NCI-H2081 treated with DMSO at 0.1 percent for 48 hours (cell line): ENCODE measurements around the gene SRP54.
A peak's percentile ranks its signal among the peaks of the same experiment; 100 is the strongest.
"Not testable (repeated sequence)": the region's sequence is repeated elsewhere in the genome, so short reads cannot be mapped to it uniquely, and the experiment has no call there.

Source experiments
- DNase-seq: peaks from one replicate; lab custom pipeline; 2025; lab: John Stamatoyannopoulos, UW

SRP54 gene

DNA sequence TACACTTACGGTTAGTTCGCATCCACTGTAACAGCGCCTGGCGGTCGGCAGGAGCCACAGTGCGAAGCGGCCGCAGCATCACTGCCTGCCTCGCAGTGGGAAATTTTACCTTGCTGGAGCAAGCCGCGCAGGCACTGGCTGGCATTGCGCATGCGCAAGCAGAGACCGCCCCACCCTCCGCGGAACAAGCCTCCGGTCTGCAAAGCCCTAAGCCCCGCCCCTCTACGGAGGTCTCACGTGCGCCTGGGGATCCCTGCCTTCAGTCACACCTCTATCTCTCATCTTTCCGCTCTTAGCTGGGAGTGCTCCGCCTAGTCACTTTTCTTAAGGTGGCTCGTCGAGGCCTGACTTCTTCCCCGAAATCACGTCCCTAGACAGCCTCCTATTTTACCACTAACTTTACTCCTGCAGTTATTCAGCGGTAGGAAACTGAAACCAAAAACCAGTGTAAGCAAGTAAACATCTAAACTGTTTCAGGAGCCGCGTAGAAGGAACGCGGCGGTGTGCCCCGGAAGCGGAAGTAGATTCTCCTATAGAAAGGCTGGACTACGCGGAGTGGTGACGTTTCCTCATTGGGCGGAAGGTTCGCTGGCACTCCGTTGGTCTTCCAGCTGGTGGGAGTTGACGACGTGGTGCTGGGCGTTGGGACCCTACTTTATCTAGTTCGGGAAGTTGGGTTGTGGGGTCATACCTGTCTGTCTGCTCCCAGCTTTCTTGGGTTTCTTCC is at the start of gene SRP54:
Gene SRP54, plus strand, starts transcription at position 572 of the 727 bp plus-strand sequence. CDS start 13,718 bp downstream, outside the sequence.
- peak; percentile 93 for DNase-seq

DNA sequence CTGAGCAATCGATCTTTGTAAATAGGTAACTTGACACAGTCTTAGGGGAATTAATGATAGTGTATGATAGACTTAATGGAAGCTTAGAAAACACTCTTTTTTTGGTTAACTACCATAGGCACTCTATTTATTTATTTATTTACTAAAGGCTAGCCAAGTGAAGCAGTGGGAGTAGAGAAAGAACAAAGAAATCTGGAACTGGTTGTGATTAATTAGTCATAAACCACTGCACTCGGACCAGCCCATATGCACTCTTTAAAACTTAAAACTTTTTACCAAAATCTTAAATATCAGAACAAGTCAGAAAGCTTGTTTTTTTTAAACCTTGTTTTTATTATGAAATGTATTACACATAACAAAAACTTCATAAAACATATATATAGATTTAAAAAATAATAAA is 49.5 kb upstream of the SRP54 start:
- no peak for DNase-seq

DNA sequence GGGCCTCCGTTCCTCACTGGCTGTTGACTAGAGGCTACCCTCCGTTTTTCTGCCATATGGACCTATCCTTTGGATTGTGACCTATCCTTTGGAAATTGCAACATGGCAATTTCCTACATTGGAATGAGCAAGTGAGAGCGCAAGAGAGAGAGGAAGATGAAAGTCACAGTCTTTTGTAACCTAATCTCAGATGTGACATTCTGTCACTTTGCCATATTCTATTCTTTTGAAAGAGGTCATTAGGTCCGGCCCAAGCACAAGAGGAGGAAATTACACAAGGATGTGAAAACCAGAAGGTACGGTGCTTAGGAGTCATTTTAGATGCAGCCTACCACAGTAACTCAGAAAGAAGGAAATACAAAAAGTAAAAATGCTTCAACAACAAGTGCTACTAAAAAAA is 47.3 kb upstream of the SRP54 start:
- DNase-seq = no peak

DNA sequence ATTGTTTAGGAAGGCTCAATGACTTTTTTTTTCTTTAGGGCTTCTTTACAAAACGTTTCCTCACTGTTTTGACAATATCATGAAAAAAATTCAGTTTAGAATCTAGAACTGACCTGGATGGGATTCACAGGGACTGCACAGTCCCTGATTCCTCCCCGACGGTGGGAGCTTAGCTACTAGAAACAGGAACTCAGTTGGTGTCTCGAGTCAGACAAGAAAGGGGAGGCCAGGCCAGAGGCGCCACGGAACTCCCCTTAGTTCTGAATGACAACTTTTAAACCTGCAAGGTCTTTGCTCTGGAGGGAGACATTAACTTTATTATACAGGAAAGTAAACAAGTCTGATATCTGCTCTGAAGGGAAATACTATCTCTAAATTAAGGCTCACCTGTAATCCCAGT is 45.4 kb upstream of the SRP54 start:
- DNase-seq = no peak

DNA sequence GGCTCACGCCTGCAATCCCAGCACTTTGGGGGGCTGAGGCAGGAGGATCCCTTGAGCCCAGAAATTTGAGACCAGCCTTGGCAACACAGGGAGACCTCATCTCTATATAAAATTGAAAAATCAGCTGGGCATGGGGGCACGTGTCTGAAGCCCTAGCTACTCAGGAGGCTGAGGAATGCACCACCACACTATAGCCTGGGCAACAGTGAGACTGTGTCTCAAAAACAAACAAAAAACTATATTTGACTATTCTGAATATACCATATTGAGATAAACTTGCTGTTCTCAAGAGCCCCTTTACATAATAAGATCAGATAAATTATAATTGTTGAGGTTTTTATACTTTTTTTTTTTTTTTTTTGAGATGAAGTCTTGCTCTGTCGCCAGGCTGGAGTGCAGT is 44.9 kb upstream of the SRP54 start:
- no peak for DNase-seq

DNA sequence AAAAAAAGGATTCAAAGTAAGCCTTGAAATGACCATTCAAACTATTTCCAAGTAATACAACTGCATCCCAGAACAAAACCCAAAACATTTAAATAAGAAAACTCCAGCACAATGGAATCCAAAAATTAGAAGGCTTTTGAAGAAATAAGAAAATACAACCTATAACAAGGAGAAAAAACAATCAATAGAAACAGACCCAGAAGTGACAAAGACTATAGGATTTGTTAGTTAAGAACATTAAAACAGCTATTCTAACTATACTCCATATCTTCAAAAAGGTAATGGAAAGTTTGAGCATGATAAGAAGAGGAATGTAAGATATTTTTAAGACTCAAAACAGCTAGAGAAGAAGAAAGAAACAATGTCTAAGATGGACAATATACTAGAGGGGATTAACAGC is 39.3 kb upstream of the SRP54 start:
- DNase-seq = no peak

DNA sequence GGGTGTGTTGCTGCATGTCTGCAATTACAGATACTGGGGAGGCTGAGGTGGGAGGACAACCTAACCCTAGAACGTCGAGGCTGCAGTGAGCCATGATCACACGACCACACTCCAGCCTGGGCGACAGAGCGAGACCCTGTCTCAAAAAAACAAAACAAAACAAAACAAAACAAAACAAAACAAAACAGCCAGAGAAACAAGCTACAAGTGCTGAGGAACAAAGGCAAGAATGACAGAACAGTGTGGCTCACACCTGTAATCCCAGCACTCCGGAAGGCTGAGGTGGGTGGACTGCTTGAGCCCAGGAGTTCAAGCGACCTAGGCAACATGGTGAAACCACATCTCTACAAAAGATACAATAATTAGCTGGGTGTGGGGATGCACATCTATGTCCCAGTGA is 38.0 kb upstream of the SRP54 start:
- no peak for DNase-seq

DNA sequence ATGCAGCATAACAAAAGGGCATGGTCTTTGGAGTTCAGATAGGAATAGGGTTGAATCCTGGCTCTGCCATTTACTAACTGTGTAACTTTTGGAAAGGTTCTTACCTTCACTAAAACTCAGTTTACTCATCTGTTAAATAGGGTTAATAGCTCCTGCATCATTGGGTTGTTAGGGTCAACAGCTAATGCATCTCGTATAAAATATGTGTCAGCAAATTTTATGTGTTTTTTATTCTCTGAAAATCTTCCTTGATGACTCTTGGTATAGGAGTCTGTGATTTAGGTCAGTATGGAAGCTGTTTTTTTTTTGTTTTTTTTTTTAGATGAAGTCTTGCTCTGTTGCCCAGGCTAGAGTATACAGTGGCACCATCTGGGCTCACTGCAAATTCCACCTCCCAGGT is 36.1 kb upstream of the SRP54 start:
- no peak for DNase-seq

DNA sequence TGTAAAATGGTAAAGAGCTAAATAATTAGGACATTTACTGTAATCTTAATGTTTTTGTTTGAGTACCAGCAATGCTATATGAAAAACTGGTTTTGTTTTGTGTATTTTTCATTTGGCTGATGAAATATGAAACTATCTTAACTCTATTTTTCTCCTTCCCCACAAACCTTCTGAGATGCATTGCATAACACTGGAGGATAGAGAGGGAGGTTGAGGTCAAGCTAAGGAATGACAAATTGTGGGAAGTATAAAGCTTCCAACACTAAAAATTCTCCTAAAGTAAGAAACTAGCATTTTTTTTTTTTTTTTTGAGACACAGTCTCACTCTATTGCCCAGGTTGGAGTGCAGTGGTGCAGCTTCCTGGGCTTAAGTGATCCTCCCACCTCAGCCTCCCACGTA is 31.5 kb upstream of the SRP54 start:
- DNase-seq = no peak

DNA sequence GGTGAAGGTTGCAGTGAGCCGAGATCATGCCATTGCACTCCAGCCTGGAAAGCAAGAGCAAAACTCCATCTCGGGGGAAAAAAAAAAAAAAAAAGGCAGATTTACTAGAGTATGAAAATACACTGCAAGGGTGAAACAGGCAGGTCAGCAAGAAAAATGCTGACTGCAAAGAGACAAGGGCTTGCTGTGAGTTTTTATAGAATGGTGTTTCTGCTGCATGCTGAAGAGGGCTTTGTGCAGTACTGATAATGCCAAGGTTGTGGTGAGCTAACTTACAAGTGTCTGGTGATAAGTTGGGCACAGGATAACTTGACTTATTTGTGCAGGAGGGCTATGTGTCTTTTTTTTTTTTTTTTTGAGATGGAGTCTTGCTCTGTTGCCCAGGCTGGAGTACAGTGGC is 25.9 kb upstream of the SRP54 start:
- no peak for DNase-seq

DNA sequence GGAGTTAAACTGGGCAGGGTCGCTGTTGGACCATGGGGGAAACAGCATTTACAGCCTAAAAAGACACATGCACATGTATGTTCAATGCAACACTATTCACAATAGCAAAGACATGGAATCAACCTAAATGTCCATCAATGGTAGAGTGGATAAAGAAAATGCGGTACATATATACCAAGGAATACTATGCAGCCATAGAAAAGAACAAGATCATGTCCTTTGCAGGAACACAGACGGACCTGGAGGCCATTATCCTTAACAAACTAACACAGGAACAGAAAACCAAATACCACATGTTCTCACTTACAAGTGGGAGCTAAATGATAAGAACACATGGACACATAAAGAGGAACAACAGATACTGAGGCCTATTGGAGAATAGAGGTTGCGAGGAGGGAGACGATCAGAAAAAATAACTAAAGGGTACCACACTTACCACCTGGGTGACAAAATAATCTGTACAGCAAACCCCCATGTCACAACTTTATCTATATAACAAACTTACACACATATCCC is 25.0 kb upstream of the SRP54 start:
- no peak for DNase-seq

DNA sequence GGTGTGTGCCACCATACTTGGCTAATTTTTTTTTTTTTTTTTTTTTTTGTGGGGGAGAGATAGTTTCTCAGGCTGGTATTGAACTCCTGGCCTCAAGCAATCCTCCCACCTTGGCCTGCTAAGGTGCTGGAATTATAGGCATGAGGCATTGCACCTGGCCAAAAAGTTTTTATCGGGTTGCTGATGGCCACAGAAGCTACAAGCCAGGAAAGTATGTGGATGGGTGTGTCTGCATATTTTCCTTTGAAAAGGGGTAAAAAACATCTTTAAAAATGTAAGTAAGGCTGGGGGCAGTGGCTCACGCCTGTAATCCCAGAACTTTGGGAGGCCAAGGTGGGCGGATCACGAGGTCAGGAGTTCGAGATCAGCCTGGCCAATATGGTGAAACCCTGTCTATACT is 20.7 kb upstream of the SRP54 start:
- not testable (repeated sequence) for DNase-seq

DNA sequence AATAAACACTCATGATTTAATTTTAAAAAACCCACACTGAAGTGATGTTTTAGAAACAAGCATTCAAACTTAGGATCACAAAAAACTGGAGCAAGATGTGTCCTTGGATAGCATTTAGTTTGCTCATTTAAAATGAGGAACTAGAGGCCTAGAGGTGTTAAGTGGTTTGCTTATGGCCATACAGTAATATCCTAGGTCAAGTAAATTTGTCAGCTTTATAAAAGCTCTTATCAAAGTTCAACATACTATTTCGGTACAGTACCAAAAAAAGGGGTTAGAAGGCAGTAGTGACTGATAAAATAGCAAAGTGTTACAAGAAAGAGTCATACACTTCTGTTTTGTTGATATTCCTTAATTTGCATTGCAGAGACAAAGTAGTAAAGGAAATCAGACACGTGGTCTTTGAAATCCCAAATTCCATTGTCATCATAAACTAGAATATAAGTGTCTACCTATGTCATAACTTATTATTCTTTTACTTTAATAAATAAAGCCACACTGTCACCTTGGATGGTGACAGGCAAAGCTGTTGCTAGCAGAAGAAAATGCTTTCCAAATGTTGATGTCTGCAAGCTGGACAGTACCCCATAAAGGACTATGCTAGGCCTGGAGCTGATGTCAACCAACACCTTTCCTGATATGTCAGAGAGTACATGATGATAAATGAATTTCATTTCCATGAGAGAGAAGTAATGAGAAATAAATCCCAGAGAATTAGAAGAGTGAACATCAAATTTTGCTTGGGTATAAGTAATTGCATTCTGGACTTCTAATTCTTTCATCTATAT is 17.6 kb upstream of the SRP54 start:
- no peak for DNase-seq

DNA sequence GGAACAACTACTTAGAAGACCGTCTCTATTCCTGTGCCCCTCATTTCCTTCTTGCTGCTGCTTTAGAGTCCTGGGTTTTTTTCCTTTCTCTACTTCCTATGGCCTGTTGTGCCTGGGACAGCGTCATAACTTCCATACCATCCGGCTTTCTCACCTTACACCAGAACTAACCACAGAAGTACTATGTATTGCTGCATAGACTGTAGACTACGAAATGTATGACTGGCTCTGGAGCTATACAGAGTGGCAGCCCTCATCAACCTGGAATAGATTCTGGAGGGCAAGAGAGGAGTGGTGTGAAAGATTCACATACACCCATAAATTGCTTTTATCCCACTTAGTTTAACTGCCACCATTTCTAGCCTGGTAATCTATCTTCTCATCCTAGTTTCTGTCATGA is 16.9 kb upstream of the SRP54 start:
- DNase-seq = no peak

DNA sequence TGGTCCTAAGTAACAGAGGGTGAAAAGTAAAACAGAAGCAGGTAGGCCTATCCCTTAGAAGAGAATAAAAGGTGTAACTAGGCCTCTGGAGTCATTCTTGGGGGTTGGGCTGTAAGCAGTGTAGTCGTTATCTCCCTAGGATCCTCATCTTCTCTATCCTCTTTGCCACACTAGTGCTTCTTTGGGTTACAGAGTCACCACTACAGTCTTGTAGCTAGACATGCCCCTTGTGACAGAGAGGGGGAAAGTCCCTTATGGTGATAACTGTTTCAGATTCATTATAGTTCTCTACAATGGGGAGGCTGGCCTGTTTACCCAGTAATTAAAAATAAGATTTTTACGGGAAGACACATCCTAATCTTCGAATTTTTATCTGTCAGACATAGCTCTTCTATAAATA is 16.4 kb upstream of the SRP54 start:
- no peak for DNase-seq

DNA sequence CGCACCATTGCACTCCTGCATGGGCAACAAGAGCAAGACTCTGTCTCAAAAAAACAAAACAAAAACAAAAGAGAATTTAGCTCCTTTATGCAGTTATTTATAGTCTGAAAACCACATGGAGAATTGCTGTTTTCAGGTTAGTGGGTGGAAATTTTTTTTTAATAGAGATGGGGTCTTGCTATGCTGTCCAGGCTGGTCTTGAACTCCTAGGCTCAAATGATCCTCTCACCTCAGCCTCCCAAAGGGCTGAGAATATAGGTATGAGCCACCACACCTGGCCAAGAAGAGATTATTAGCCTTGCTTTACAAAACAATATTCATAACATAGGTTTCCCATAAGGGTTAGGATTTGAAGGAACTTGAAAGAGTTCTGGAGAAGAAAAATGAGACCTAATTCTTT is 12.1 kb upstream of the SRP54 start:
- DNase-seq = no peak

DNA sequence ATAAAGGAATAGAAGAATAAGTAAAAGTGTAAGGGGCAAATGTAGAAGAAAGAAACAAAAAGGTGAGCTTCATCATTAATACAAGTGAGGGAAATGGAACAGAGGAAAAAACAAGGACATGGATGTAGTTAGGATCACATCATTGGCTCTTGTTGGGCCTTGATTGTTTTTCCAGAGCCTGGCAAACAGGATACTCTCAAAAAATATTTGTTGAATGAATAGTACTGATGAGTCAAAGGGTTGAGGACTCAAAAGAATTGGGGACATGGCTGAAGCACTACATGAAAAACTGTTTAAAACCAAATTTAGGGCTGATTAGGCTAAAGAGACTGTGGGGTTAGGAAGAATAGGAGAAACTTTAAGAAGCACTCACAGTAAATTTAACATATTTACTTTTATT is 11.4 kb upstream of the SRP54 start:
- no peak for DNase-seq

DNA sequence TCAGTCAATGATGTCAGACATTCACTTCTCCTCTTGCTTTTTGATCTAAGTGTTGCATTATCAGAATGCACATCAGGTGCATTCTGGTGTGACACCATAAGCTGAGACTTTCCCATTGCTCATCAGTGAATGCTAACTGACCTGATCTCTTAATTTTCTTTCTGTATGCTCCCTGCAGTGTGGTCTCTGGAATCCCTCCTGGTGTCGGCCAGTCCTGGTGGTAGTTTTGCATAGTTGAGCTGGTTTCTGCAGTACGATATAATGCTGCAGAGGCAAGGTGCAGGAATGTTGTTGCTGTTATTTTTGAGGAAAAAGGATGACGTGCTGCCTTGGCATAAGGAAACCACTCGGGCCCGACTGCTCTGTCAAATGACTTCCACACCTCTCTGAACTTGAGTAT is 11.0 kb upstream of the SRP54 start:
- no peak for DNase-seq

DNA sequence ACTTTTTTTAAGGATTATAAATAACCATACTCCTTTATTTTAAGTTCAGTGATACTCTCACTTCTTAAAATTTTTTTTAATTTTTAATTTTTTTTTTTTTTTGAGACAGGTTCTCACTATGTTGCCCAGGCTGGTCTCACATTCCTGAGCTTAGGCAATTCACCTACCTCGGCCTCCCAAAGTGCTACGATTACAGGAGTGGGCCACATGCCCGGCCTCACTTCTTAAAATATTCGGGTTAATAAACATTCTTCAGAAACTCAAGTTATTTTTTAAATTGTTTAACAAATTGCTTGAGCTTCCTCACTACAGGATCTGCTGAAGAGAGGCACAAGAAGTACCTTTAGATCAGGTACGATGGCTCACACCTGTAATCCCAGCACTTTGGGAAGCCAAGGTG is 4.3 kb upstream of the SRP54 start:
- no peak for DNase-seq

DNA sequence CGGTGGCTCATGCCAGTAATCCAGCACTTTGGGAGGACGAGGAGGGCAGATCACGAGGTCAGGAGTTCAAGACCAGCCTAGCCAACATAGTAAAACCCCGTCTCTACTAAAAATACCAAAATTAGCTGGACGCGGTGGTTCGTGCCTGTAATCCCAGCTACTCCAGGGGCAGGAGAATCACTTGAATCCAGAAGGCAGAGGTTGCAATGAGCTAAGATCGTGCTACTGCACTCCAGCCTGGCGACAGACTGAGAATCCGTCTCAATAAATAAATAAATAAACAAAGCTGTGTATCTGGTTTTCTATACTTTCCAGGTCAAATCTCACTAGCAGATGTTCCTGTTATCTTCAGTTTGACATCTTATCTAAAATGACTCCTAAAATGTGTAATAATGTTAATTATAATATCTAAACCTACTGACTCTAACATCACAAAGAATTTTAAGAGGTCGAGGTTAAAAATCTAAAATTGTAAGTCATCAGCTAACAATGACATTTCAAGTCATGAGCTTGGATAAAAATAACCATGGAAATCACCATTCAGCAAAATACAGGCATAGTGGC is 2.4 kb upstream of the SRP54 start:
- DNase-seq = no peak

DNA sequence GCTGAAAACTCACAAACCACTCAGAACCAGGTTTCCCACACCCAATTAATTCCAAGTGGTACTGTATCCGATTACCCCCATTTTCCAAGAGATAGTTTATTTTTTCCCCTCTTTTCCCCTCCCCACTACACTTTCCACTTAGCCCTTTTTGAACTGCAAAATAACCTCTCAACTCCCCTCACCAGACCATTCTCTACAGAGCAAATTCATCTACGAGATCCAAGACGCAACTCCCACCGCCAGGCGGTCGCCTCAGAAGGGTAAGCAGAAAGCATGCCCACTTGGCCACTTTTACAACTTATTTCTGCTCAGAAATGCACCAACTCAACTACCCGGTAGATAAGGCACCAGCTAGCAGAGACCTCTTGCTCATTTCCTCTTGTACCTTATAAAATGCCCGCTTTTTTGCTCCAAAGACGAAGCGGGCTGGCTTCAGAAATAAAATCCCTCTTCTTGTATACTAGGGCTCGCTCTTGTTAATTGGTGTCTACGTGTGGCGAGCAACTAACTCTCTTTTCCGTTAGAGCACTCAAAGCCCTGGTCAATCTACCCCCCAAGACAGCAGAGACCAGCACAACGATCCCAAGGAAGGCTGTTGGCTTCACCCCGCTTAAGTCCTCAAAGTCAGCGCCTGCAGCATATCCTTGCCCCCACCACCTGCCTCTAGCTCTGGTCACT is 910 bp upstream of the SRP54 start:
- no peak for DNase-seq

DNA sequence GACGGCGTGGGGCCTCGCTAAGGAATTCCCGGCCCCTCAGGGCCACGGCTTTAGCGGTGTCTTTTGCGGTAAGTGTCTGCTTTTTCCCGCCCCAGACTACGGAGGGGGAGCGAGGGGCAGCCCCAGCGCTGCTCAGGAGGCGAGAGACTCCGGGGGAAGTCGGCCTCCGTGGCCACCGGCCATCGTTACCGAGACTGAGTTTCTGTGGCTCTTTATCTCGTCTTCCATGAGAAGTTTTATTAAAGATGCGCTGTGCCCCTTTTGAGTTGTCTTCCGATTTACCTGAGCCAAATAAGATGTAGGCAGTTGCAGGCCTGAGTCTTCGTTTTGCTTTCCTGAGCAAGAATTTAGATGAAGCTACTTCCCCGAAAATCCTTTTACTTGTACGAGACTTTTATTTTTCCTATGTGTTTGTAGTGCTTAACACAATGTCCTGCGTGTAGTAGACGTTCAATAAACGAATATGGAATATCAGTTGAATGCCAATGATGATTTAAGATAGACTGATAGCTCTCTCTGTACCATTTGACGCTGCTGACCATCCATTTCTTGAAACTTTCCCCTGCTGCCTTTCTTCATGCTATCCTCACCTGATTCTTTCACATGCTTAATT is 462 bp downstream of the SRP54 start:
- DNase-seq = no peak
